GM23338 (cell line): ENCODE data around the gene GDPD1.

ENCODE experiments used
- CREB1 ChIP-seq: fragments of 250-450 bp; sonication (Bioruptor Pico); IDR thresholded peaks from 2 replicates; pipeline ENCODE4 v1.5.0; 2020; ENCODE audit warnings: low read depth, mild to moderate bottlenecking, moderate library complexity
- EZH2 ChIP-seq: fragments of 200-600 bp; sonication (generic); IDR thresholded peaks from one replicate; pipeline ENCODE4 v1.8.0; 2017; ENCODE audit warnings: antibody characterized with exemption, mild to moderate bottlenecking, low read depth; ENCODE audit not compliant: unreplicated experiment
- EZH2phosphoT487 ChIP-seq: fragments of 200-600 bp; sonication (generic); IDR thresholded peaks from one replicate; pipeline ENCODE4 v1.8.1; 2018; ENCODE audit warnings: antibody characterized with exemption; ENCODE audit not compliant: unreplicated experiment
- JUNB ChIP-seq: IDR thresholded peaks from one replicate; pipeline ENCODE4 v1.6.1; 2016; ENCODE audit warnings: antibody characterized with exemption; ENCODE audit not compliant: unreplicated experiment
- POLR2AphosphoS5 ChIP-seq: IDR thresholded peaks from 2 replicates; pipeline ENCODE4 v1.6.1; 2016; ENCODE audit warnings: antibody characterized with exemption, low read depth
- REST ChIP-seq: IDR thresholded peaks from one replicate; pipeline ENCODE4 v1.6.1; 2018; ENCODE audit warnings: antibody characterized with exemption; ENCODE audit not compliant: unreplicated experiment
- STAT1 ChIP-seq: IDR thresholded peaks from one replicate; pipeline ENCODE4 v1.6.1; 2016; ENCODE audit warnings: antibody characterized with exemption; ENCODE audit not compliant: unreplicated experiment
- TF ChIP-seq, protein P1 (sequence below), 2 experiments: fragments of 200-600 bp in 1 of 2; sonication (generic) in 1 of 2; conservative IDR thresholded peaks; 2 replicates each; pipeline versions ENCODE4 v1.5.1 to v1.6.1; 2016 to 2017; ENCODE audit warnings: antibody characterized with exemption in 2 of 2, low read depth in 2 of 2, mild to moderate bottlenecking in 2 of 2, moderate library complexity in 1 of 2
- TF ChIP-seq, protein P2 (sequence below): IDR thresholded peaks from 2 replicates; pipeline ENCODE4 v1.6.1; 2016; ENCODE audit warnings: antibody characterized with exemption

DNA sequence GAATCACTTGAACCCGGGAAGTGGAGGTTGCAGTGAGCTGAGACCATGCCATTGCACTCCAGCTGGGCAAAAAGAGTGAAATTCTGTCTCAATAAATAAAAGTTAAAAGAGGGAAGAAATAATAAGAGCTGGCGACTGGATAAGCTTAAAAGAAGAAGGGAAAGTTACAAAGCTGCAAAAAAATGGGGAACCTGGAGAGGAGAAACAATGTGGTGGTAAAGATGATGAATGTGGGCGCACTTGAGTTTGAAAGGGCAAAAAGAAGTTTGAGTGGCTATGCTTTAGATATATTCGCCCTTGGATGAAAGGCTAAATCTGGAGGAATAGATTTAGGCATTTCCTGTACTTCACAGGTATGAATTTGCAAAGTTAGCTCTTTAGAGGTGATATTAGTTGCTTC lies 58.1 kb downstream of the GDPD1 start:
- TF ChIP-seq POLR2AphosphoS5 (no peak), EZH2 (no peak), CREB1 (CRISPR knock-in tag) (no peak), EZH2phosphoT487 (no peak), STAT1 (no peak), REST (no peak), JUNB (no peak)
- TF ChIP-seq, protein P1, sequence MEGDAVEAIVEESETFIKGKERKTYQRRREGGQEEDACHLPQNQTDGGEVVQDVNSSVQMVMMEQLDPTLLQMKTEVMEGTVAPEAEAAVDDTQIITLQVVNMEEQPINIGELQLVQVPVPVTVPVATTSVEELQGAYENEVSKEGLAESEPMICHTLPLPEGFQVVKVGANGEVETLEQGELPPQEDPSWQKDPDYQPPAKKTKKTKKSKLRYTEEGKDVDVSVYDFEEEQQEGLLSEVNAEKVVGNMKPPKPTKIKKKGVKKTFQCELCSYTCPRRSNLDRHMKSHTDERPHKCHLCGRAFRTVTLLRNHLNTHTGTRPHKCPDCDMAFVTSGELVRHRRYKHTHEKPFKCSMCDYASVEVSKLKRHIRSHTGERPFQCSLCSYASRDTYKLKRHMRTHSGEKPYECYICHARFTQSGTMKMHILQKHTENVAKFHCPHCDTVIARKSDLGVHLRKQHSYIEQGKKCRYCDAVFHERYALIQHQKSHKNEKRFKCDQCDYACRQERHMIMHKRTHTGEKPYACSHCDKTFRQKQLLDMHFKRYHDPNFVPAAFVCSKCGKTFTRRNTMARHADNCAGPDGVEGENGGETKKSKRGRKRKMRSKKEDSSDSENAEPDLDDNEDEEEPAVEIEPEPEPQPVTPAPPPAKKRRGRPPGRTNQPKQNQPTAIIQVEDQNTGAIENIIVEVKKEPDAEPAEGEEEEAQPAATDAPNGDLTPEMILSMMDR (conservative IDR thresholded peaks at IDR 0.05; ENCODE audit: low read depth in 2 of 2), result no peak
- TF ChIP-seq, protein P2, sequence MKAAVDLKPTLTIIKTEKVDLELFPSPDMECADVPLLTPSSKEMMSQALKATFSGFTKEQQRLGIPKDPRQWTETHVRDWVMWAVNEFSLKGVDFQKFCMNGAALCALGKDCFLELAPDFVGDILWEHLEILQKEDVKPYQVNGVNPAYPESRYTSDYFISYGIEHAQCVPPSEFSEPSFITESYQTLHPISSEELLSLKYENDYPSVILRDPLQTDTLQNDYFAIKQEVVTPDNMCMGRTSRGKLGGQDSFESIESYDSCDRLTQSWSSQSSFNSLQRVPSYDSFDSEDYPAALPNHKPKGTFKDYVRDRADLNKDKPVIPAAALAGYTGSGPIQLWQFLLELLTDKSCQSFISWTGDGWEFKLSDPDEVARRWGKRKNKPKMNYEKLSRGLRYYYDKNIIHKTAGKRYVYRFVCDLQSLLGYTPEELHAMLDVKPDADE, result no peak
